Panc1 (cell line): ENCODE results near the gene CCM2. TPM values are rescaled to one million over a fixed set of nuclear protein-coding genes. Genes with fewer than 3 reads are reported as not detected.

ENCODE experiments used
- ATAC-seq: fragments of 200-7000 bp; cut with Tn5 transposase; 2 replicates; pipeline ENCODE4 v1.9.1; 2020; ENCODE audit warnings: mild to moderate bottlenecking, moderate library complexity
- BruUV-seq: library from RNA; stranded (reverse); fragments of 400-500 nt; replicated peaks from 2 replicates; lab custom pipeline; 2021; lab: Mats Ljungman, UMichigan
- CTCF ChIA-PET: fragments of 300-600 bp; sonication (Branson Sonifier 250); formaldehyde crosslinking; loops from one replicate; lab custom pipeline; 2022; ENCODE audit warnings: antibody characterized with exemption; lab: Charles Lee
- POLR2A ChIA-PET: fragments of 300-600 bp; sonication (Branson Sonifier 250); formaldehyde crosslinking; loops from one replicate; lab custom pipeline; 2022; ENCODE audit warnings: antibody characterized with exemption; lab: Charles Lee
- DNase-seq: peaks from one replicate; pipeline ENCODE4 v3.0.0-alpha.2; 2010; ENCODE audit warnings: low read depth, low spot score
- H3K27ac ChIP-seq: 2 replicates; pipeline ENCODE4 v1.5.1; 2011; ENCODE audit warnings: mild to moderate bottlenecking, low read length, inconsistent platforms
- H3K27me3 ChIP-seq: fragments of 200-500 bp; sonication (Bioruptor generic); 2 replicates; pipeline ENCODE4 v1.6.0; 2014; ENCODE audit warnings: low read length, inconsistent platforms; ENCODE audit not compliant: control insufficient read depth, insufficient read depth
- H3K36me3 ChIP-seq: fragments of 200-500 bp; sonication (Bioruptor generic); 2 replicates; pipeline ENCODE4 v1.5.1; 2014; ENCODE audit warnings: inconsistent platforms, mild to moderate bottlenecking, low read length, moderate library complexity; ENCODE audit not compliant: control insufficient read depth, insufficient read depth
- H3K4me1 ChIP-seq: 2 replicates; pipeline ENCODE4 v1.5.1; 2011; ENCODE audit warnings: inconsistent platforms, mild to moderate bottlenecking, low read length, moderate library complexity; ENCODE audit not compliant: control insufficient read depth, insufficient read depth
- H3K4me3 ChIP-seq, 2 experiments: 2 replicates each; pipeline ENCODE4 v1.5.1; 2011 to 2012; ENCODE audit warnings: low read depth in 2 of 2, low read length in 2 of 2, mild to moderate bottlenecking in 2 of 2, inconsistent platforms in 1 of 2, moderate library complexity in 1 of 2
- H3K9me3 ChIP-seq: fragments of 200-500 bp; sonication (Bioruptor generic); 2 replicates; pipeline ENCODE4 v1.5.1; 2014; ENCODE audit warnings: low read depth, mild to moderate bottlenecking, inconsistent platforms, low read length, moderate library complexity; ENCODE audit not compliant: control insufficient read depth, insufficient read depth
- POLR2AphosphoS5 ChIP-seq: IDR thresholded peaks from 2 replicates; pipeline ENCODE4 v1.6.1; 2012; ENCODE audit warnings: mild to moderate bottlenecking, low read depth, low read length, moderate library complexity
- SIN3A ChIP-seq: IDR thresholded peaks from 2 replicates; pipeline ENCODE4 v1.6.1; 2012; ENCODE audit warnings: low read depth, mild to moderate bottlenecking, low read length, moderate library complexity, borderline replicate concordance; ENCODE audit not compliant: insufficient read depth
- TCF7L2 ChIP-seq: IDR thresholded peaks from 2 replicates; pipeline ENCODE4 v1.6.1; 2011; ENCODE audit warnings: mild to moderate bottlenecking, low read depth, low read length, inconsistent platforms
- in situ Hi-C: cut with HindIII; loops from 2 replicates; pipeline ENCODE4 v1.10.0; 2016; ENCODE audit warnings: low sequenced_read_pairs, low pct_unique_long_range_greater_than_20kb
- intact Hi-C: fragments of 100-400 bp; cut with micrococcal nuclease; formaldehyde crosslinking; loops from one replicate; pipeline ENCODE4 v1.10.0; 2022; ENCODE audit not compliant: unreplicated experiment
- total RNA-seq: library from RNA; stranded (reverse); gene quantifications from one replicate; pipeline ENCODE4 v1.2.1, GENCODE V29; 2021; ENCODE audit not compliant: unreplicated experiment
- TF ChIP-seq, protein P1 (sequence below): fragments of 450-650 bp; IDR thresholded peaks from 2 replicates; pipeline ENCODE4 v1.5.1; 2017; ENCODE audit warnings: mild to moderate bottlenecking
- TF ChIP-seq, protein P2 (sequence below), 2 experiments: IDR thresholded peaks; 2 replicates each; pipeline ENCODE4 v1.6.1; 2011 to 2012; ENCODE audit warnings: low read depth in 2 of 2, control low read depth in 1 of 2, low read length in 1 of 2, mild to moderate bottlenecking in 1 of 2, moderate library complexity in 1 of 2; ENCODE audit not compliant: insufficient read depth in 1 of 2

CCM2 gene
- total RNA-seq, 1 experiment from 2014 or later: 97.1 TPM

DNA sequence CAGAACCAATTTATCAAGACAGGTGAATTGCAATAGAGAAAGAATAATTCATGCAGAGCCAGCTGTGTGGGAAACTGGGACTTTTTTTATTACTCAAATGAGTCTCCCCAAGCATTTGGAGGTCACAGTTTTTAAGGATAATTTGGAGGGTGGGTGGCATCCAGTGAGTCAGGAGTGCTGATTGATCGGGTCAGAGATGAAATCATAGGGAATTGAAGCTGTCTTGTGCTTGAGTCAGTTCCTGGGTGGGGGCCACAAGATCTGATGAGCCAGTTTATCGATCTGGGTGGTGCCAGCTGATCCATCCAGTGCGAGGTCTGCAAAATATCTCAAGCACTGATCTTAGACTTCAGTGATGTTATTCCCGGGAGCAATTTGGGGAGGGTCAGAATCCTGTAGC lies 11.3 kb upstream of the CCM2 start:
- CTCF ChIA-PET: no interaction called here
- POLR2A ChIA-PET: interaction anchor here (0.5 kb wide), 1 partner anchor 119 kb away, joined by 4 read pairs; no protein-coding TSS in a partner anchor
- H3K27ac ChIP-seq: no peak overlapping the region
- intact Hi-C loops: no loop called here
- H3K4me3 ChIP-seq: no peak overlapping the region
- peaks cover 26% of the 10 kb centered on the region for H3K4me1 ChIP-seq
- DNase-seq: no peak
- in situ Hi-C loops: no loop called here
- no peaks in the 10 kb centered on the region for H3K27me3 ChIP-seq
- no peak for ATAC-seq
- BruUV-seq: no TSS peak
- H3K36me3 ChIP-seq: peaks cover 23% of the 10 kb centered on the region
- TF ChIP-seq, protein P1, sequence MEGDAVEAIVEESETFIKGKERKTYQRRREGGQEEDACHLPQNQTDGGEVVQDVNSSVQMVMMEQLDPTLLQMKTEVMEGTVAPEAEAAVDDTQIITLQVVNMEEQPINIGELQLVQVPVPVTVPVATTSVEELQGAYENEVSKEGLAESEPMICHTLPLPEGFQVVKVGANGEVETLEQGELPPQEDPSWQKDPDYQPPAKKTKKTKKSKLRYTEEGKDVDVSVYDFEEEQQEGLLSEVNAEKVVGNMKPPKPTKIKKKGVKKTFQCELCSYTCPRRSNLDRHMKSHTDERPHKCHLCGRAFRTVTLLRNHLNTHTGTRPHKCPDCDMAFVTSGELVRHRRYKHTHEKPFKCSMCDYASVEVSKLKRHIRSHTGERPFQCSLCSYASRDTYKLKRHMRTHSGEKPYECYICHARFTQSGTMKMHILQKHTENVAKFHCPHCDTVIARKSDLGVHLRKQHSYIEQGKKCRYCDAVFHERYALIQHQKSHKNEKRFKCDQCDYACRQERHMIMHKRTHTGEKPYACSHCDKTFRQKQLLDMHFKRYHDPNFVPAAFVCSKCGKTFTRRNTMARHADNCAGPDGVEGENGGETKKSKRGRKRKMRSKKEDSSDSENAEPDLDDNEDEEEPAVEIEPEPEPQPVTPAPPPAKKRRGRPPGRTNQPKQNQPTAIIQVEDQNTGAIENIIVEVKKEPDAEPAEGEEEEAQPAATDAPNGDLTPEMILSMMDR: no peak
- no peak for TF ChIP-seq POLR2AphosphoS5
- no peak for TF ChIP-seq SIN3A
- H3K9me3 ChIP-seq: no peaks in the 10 kb centered on the region

DNA sequence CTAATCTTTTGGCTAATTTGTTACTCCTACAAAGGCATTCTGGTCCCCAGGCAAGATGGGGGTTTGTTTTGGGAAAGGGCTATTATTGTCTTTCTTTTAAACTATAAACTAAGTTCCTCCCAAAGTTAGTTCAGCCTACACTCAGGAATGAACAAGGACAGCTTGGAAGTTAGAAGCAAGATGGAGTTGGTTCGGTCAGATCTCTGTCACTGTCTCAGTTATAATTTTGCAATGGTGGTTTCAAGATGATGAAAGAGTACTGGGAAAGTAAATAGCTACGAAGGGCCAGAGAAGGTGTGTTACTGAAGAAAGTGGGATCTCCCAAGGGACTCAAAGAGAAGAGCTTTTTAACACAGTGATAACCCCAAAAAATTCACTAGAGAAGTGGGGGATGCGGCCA lies 10.9 kb upstream of the CCM2 start:
- no peaks in the 10 kb centered on the region for H3K27me3 ChIP-seq

More for the DNA sequence above, 10.9 kb upstream of the CCM2 start:
- no peaks in the 10 kb centered on the region for H3K9me3 ChIP-seq
- no peak overlapping the region for H3K27ac ChIP-seq
- ATAC-seq (no peak), DNase-seq (no peak)
- peaks cover 19% of the 10 kb centered on the region for H3K36me3 ChIP-seq
- ChIA-PET POLR2A (interaction anchor here (0.5 kb wide), 1 partner anchor 120 kb away, joined by 4 read pairs; no protein-coding TSS in a partner anchor), CTCF (no interaction called here)
- H3K4me3 ChIP-seq: no peak overlapping the region
- intact Hi-C loops: no loop called here
- H3K4me1 ChIP-seq: peaks cover 22% of the 10 kb centered on the region
- TF ChIP-seq TCF7L2: no peak
- no peak for TF ChIP-seq POLR2AphosphoS5
- TF ChIP-seq, protein P2, sequence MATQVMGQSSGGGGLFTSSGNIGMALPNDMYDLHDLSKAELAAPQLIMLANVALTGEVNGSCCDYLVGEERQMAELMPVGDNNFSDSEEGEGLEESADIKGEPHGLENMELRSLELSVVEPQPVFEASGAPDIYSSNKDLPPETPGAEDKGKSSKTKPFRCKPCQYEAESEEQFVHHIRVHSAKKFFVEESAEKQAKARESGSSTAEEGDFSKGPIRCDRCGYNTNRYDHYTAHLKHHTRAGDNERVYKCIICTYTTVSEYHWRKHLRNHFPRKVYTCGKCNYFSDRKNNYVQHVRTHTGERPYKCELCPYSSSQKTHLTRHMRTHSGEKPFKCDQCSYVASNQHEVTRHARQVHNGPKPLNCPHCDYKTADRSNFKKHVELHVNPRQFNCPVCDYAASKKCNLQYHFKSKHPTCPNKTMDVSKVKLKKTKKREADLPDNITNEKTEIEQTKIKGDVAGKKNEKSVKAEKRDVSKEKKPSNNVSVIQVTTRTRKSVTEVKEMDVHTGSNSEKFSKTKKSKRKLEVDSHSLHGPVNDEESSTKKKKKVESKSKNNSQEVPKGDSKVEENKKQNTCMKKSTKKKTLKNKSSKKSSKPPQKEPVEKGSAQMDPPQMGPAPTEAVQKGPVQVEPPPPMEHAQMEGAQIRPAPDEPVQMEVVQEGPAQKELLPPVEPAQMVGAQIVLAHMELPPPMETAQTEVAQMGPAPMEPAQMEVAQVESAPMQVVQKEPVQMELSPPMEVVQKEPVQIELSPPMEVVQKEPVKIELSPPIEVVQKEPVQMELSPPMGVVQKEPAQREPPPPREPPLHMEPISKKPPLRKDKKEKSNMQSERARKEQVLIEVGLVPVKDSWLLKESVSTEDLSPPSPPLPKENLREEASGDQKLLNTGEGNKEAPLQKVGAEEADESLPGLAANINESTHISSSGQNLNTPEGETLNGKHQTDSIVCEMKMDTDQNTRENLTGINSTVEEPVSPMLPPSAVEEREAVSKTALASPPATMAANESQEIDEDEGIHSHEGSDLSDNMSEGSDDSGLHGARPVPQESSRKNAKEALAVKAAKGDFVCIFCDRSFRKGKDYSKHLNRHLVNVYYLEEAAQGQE (IDR thresholded peaks at IDR 0.05; ENCODE audit: insufficient read depth in 1 of 2, low read depth in 2 of 2, low read length in 1 of 2): no peak
- TF ChIP-seq, protein P1: no peak
- TF ChIP-seq SIN3A: no peak
- BruUV-seq: no TSS peak
- in situ Hi-C loops: no loop called here
